ENCODE measurements around the gene DONSON.
"Not testable (repeated sequence)": the region's sequence is repeated elsewhere in the genome, so short reads cannot be mapped to it uniquely, and the experiment has no call there.

Gene DONSON

DNA sequence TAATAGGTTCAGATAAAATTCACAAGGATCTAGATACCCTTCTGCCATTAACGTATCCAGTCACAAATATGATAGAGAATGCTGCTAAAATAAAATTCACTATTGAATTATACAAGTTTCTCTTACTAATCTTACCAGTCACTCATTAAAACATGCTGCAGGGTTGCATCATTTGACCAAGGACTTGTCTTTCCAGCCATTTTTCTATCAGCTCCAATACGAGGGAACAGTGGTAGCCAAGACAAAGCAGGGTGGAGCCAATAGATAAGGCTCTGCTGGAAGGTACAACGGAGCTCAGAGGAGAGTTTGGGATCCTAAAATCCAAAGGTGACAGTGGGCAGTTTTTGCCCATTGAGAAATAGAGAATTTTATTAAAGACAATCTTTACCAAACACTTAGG is 4.0 kb downstream of the DONSON start:
- Histone ChIP-seq H3K27me3 (ENCODE audit: low read depth) (no peaks in the 10 kb centered on the region), H3K4me1 (peaks cover 9% of the 10 kb centered on the region), H3K4me3 (no peak overlapping the region), H3K36me3 (replicated peaks) (peaks cover 39% of the 10 kb centered on the region), H3K9me3 (no peaks in the 10 kb centered on the region)
- in situ Hi-C loops (cut with MboI; ENCODE audit: low sequenced_read_pairs): loop anchor here (25.0 kb wide), 1 partner anchor 97 kb away; the partner anchor contains the start of genes DNAJC28 and TMEM50B
- no peak for DNase-seq (ENCODE audit: low spot score in 2 of 2)

DNA sequence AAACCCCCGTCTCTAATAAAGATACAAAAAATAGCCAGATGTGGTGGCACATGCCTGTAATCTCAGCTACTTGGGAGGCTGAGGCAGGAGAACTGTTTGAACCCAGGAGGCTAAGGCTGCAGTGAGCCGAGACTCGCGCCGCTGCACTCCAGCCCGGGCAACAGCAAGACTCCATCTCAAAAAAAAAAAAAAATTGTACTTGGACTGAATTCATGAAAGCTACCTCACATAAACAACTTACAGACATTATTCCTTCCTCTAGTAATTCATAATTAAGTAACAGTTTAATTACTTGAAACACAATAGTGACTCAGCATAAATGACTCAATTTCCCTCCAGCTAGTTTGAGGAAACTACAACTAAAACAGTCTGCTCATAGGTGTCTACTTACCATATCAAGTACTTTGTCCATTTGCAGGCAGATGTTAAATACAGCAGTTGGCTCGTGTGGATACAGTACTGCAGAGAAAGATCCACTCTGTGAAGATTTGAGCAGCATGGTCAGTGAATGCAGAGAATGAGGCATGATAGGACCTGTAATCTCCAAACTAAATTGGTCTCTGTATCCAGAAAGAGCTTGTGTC is 9.4 kb downstream of the DONSON start:
- peaks cover 68% of the 10 kb centered on the region for H3K36me3 ChIP-seq (replicated peaks)

DNA sequence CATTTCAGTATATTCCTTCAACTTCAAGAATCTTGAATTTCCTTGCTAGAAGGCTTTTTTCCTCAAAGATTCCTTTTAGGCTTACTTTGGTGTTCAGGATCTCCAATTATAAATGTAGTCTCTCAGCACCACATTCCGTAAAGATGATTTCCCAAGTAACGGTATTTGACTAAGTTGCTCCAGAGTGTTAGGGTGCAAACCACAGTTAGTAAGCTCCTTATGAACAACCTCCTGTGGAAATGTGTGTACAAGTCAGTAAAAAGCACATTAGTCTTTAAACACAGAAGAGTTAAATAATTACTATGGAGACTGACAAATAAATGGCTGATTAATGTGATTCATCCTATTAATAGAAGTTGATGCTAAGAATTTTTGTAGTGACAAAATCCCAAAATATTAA is 10.3 kb downstream of the DONSON start:
- in situ Hi-C loops (cut with MboI; ENCODE audit: low sequenced_read_pairs): loop anchor here (25.0 kb wide), 1 partner anchor 91 kb away; the partner anchor contains the start of genes DNAJC28 and TMEM50B
- Histone ChIP-seq H3K9me3 (no peaks in the 10 kb centered on the region), H3K4me1 (no peaks in the 10 kb centered on the region), H3K27me3 (ENCODE audit: low read depth) (no peaks in the 10 kb centered on the region), H3K36me3 (replicated peaks) (peaks cover 72% of the 10 kb centered on the region), H3K4me3 (no peak overlapping the region)
- DNase-seq (ENCODE audit: low spot score in 2 of 2): no peak

More for the DNA sequence above, 9.4 kb downstream of the DONSON start:
- no peak overlapping the region for H3K4me3 ChIP-seq
- DNase-seq (ENCODE audit: low spot score in 2 of 2): no peak
- H3K4me1 ChIP-seq: no peaks in the 10 kb centered on the region
- H3K9me3 ChIP-seq: no peaks in the 10 kb centered on the region
- no peaks in the 10 kb centered on the region for H3K27me3 ChIP-seq (ENCODE audit: low read depth)
- in situ Hi-C loops (cut with MboI; ENCODE audit: low sequenced_read_pairs): loop anchor here (25.0 kb wide), 1 partner anchor 92 kb away; the partner anchor contains the start of genes DNAJC28 and TMEM50B

DNA sequence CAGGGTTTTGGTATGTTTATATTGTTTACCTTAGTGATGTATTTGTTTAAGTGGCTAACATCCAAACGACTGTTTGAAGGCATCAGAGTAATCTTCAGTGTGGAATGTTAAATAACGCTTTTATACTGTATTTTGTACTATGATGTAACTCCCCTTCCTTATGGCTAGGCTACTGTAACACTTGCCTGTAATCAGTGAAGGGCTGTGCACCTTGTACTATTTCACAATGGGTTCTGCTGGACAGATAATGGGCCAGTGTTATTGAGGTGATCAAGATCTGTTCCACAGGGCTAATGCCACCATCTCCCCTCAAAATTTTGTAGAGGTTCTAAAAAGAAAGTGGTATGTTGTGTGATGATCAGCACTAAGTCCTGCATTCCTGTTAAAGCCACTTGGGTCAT is 11.7 kb downstream of the DONSON start:
- not testable (repeated sequence) for H3K4me3 ChIP-seq; H3K9me3 ChIP-seq; H3K27me3 ChIP-seq (ENCODE audit: low read depth); H3K4me1 ChIP-seq; DNase-seq (ENCODE audit: low spot score in 2 of 2)
- in situ Hi-C loops (cut with MboI; ENCODE audit: low sequenced_read_pairs): loop anchor here (25.0 kb wide), 1 partner anchor 89 kb away; the partner anchor contains the start of genes DNAJC28 and TMEM50B
- peaks cover 73% of the 10 kb centered on the region for H3K36me3 ChIP-seq (replicated peaks)

DNA sequence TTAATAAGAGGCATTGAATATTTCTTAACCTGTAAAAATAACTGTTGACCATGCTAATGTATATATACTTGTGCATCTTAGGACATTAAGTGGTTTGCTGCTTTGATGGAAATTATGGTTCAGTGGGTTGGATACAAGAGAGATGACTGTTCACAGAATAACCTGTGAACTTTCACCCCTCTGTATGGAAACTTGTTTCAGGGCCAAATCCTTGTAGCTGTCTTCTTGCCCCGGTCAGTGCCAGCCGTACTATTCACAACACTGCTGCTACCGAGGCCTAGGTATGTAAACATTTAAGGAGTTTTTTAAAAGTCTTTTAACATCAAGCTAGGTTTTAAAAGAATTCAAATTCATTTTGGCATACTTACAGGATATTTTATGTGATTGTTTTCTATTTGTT is 16.1 kb downstream of the DONSON start:
- no peak overlapping the region for H3K4me3 ChIP-seq
- no peak for DNase-seq (ENCODE audit: low spot score in 2 of 2)
- no peaks in the 10 kb centered on the region for H3K9me3 ChIP-seq
- in situ Hi-C loops (cut with MboI; ENCODE audit: low sequenced_read_pairs): no loop called here
- H3K27me3 ChIP-seq (ENCODE audit: low read depth): no peaks in the 10 kb centered on the region
- H3K4me1 ChIP-seq: no peaks in the 10 kb centered on the region
- H3K36me3 ChIP-seq (replicated peaks): peaks cover 87% of the 10 kb centered on the region

DNA sequence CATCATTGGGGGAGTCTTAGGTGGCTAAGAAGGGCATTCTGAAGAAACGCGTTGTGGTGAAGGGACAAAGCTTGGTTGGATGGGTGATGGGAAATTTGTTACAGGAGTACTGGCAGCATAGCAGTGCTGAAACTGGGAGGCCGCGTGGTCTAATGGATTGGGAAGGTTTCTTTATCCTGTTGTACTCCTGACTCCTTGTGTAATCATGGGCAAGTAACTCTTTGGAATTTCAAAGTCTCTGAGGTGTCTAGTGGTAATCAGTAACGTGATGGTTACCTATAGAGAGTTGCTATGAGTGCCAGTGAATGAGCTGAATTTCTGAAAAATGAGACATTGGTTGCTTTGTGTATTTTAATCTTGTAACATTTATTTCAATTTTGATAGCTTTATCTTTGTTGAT is 18.5 kb downstream of the DONSON start:
- in situ Hi-C loops (cut with MboI; ENCODE audit: low sequenced_read_pairs): no loop called here
- Histone ChIP-seq H3K36me3 (replicated peaks) (peaks cover 82% of the 10 kb centered on the region), H3K27me3 (ENCODE audit: low read depth) (no peaks in the 10 kb centered on the region), H3K4me1 (peaks cover 9% of the 10 kb centered on the region), H3K4me3 (no peak overlapping the region), H3K9me3 (no peaks in the 10 kb centered on the region)
- DNase-seq (ENCODE audit: low spot score in 2 of 2): no peak

DNA sequence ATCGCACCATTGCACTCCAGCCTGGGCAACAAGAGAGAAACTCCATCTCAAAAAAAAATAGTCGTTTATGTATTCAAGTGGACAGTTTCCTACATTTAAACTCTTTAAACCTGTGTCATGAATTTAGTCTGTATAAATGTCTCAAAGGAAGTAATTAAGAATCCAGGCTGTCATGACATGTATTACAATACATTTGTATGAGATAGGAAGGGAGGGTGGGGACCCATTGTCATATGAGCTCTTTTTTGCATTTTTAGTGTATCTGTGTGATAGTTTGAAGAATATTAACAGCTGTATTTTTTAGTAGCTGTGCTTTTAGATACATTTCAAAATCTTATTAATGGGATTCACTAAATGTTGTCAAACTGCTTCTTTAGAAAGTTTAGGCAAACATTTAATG is 20.0 kb downstream of the DONSON start:
- peaks cover 74% of the 10 kb centered on the region for H3K36me3 ChIP-seq (replicated peaks)
- H3K27me3 ChIP-seq (ENCODE audit: low read depth): no peaks in the 10 kb centered on the region
- peaks cover 11% of the 10 kb centered on the region for H3K4me1 ChIP-seq
- no peak for DNase-seq (ENCODE audit: low spot score in 2 of 2)
- H3K4me3 ChIP-seq: no peak overlapping the region
- in situ Hi-C loops (cut with MboI; ENCODE audit: low sequenced_read_pairs): no loop called here
- no peaks in the 10 kb centered on the region for H3K9me3 ChIP-seq

DNA sequence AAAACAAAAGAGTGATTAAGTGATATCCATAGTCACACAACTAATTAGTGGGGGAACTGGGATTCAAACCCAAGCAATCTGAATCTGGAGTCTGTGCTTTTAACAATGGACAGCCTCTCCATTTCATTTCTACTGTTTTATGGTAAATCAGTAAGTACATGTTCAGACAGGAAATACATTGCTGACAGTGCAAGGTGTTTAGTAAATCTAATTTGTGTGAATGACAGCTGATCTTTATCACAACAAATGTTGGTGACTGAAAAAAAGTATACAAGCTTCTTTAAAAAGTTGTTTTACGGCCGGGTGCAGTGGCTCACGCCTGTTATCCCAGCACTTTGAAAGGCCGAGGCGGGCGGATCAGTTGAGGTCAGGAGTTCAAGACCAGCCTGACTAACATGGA is 20.6 kb downstream of the DONSON start:
- Histone ChIP-seq H3K9me3 (no peaks in the 10 kb centered on the region), H3K27me3 (ENCODE audit: low read depth) (no peaks in the 10 kb centered on the region), H3K4me1 (peaks cover 15% of the 10 kb centered on the region), H3K4me3 (no peak overlapping the region), H3K36me3 (replicated peaks) (peaks cover 74% of the 10 kb centered on the region)
- no peak for DNase-seq (ENCODE audit: low spot score in 2 of 2)
- in situ Hi-C loops (cut with MboI; ENCODE audit: low sequenced_read_pairs): no loop called here

DNA sequence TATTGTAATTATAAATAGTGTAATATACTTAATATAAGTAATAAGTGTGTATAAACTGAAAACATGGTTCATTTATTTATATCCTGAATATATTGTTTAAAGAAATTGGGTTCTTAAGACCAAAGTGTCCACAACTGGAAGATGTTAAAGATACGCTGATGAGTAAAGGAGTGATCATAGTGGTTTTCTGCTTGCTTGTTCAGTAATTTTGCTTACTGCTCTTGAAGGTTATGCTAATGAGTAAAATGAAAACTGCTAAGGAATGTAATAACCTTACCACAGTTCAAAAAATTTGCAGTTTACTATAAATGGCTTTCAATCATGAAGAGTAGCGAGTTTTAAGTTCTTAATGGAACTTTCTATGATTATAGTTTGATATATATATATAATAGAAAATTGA is 22.0 kb downstream of the DONSON start:
- in situ Hi-C loops (cut with MboI; ENCODE audit: low sequenced_read_pairs): no loop called here
- Histone ChIP-seq H3K9me3 (no peaks in the 10 kb centered on the region), H3K4me1 (peaks cover 28% of the 10 kb centered on the region), H3K27me3 (ENCODE audit: low read depth) (no peaks in the 10 kb centered on the region), H3K36me3 (replicated peaks) (peaks cover 66% of the 10 kb centered on the region), H3K4me3 (no peak overlapping the region)
- DNase-seq (ENCODE audit: low spot score in 2 of 2): no peak

DNA sequence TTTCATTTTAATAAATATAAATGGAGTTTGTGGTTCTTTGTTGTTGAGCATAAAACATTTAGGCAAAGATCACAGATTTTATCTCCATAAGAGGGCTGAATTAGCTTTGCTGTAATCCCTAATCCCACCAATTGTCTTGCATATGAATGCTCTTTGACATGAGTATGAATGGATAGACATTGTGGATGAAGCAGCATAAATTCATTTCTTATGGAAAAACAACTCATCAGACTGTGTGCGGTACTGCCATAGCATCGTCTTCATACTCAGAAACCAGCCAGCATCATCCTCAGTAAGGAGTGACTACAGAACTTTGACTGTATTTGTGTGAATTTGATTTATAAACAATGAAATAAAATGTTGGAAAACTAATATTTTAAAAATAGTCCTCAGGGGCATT is 26.1 kb downstream of the DONSON start:
- Histone ChIP-seq H3K9me3 (no peaks in the 10 kb centered on the region), H3K4me1 (peaks cover 36% of the 10 kb centered on the region), H3K36me3 (replicated peaks) (peaks cover 71% of the 10 kb centered on the region), H3K4me3 (no peak overlapping the region), H3K27me3 (ENCODE audit: low read depth) (no peaks in the 10 kb centered on the region)
- peak; percentile 35 to 89 for DNase-seq (ENCODE audit: low spot score in 2 of 2)
- in situ Hi-C loops (cut with MboI; ENCODE audit: low sequenced_read_pairs): no loop called here

DNA sequence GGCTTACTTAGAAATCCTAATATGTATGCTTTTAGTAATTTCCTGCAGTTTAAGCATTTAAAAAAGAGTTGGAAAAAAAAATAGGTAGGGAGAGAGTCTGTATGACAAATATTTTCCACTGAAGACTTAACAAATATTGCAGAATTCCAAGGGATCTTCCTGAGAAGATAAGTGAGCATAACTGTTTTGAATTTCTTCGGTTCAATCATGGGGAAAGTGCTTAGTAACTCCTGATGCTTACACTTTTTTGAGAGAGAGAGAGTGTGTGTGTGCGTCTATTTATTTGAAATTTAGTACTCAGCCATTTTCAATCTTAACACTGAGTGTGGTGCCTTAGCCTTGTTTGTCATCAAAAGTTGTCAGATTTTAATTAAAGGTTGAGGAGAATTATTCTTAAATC is 27.1 kb downstream of the DONSON start:
- Histone ChIP-seq H3K36me3 (replicated peaks) (peaks cover 71% of the 10 kb centered on the region), H3K4me3 (no peak overlapping the region)
- in situ Hi-C loops (cut with MboI; ENCODE audit: low sequenced_read_pairs): no loop called here

DNA sequence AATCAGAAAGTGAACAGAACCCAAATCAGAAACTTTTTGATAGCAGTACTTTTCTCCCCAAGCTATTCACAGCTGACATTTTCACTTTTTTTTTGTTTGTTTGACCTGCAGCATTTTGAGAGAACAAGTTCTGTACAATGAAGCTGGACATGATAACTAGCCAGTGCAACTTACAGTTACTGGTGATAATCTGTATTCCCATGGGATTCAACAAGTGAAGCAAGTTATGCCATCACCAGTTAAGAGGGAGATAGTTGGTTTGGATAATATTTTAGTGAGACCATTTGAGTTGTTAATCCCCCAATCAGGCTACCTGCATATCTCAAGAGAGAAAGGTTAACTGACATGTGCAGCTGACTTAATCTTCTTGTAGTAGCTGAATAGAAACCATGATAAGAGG is 27.5 kb downstream of the DONSON start:
- Histone ChIP-seq H3K4me1 (peaks cover 36% of the 10 kb centered on the region), H3K36me3 (replicated peaks) (peaks cover 74% of the 10 kb centered on the region), H3K4me3 (no peak overlapping the region), H3K27me3 (ENCODE audit: low read depth) (no peaks in the 10 kb centered on the region), H3K9me3 (no peaks in the 10 kb centered on the region)
- no peak for DNase-seq (ENCODE audit: low spot score in 2 of 2)
- in situ Hi-C loops (cut with MboI; ENCODE audit: low sequenced_read_pairs): no loop called here

More for the DNA sequence above, 27.1 kb downstream of the DONSON start:
- no peak for DNase-seq (ENCODE audit: low spot score in 2 of 2)
- Histone ChIP-seq H3K27me3 (ENCODE audit: low read depth) (no peaks in the 10 kb centered on the region), H3K9me3 (no peaks in the 10 kb centered on the region), H3K4me1 (peaks cover 36% of the 10 kb centered on the region)

DNA sequence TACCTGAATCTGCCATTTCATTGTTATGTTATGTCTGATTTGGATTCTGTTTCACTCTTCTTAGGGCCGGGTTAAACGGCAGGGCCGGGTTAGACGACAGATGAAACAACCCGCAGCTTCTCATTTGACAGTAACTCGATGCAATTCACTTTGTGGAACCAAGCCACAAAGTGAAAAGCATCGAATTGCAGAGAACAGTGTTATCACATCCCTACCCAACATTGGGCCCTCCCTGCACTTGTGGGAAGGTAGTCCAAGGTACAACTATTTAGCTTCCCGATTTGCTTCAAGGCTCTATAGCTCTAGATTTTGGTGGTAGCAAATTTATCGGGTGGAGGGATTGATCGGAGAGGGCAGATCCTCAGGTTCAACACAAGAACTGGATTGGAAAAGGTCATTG is 28.7 kb downstream of the DONSON start:
- in situ Hi-C loops (cut with MboI; ENCODE audit: low sequenced_read_pairs): no loop called here
- Histone ChIP-seq H3K27me3 (ENCODE audit: low read depth) (no peaks in the 10 kb centered on the region), H3K4me3 (no peak overlapping the region), H3K9me3 (no peaks in the 10 kb centered on the region), H3K36me3 (replicated peaks) (peaks cover 77% of the 10 kb centered on the region), H3K4me1 (peaks cover 27% of the 10 kb centered on the region)
- no peak for DNase-seq (ENCODE audit: low spot score in 2 of 2)

DNA sequence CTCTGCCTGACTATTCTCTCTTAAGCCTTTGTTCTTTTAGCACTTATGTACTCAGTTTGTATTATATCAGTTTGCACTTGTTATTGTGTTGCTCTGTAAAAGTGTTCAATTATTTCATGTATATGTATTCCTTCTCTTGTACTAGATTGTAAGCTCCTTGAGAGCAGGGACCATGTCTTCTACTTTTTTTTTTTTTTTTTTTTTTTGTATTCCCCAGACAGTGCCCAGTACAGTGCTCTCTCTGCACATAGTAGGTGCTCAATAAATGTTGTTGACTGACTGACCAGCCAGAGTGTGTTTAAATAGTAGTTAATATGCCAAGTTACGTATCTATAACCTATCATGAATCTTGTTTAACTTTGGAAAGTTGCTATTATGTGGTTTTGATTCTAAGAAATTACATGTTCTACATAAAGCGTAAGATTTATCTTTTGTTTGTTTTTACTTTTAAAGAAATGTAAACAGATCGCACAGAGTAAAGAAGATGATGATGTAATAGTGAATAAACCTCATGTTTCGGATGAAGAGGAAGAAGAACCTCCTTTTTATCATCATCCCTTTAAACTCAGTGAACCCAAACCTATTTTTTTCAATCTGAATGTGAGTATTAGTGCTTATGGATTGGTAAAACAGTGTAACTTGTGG is 29.6 kb downstream of the DONSON start:
- in situ Hi-C loops (cut with MboI; ENCODE audit: low sequenced_read_pairs): no loop called here
- H3K9me3 ChIP-seq: no peaks in the 10 kb centered on the region
- no peak for DNase-seq (ENCODE audit: low spot score in 2 of 2)
- H3K4me3 ChIP-seq: no peak overlapping the region
- peaks cover 27% of the 10 kb centered on the region for H3K4me1 ChIP-seq
- H3K36me3 ChIP-seq (replicated peaks): peaks cover 83% of the 10 kb centered on the region
- no peaks in the 10 kb centered on the region for H3K27me3 ChIP-seq (ENCODE audit: low read depth)
